Femur (tissue), 1 donor: Measurements from ENCODE around the gene WDR48.
"Not testable (repeated sequence)": the region's sequence is repeated elsewhere in the genome, so short reads cannot be mapped to it uniquely, and the experiment has no call there.

Experiments
- DNase-seq: peaks from one replicate; pipeline ENCODE4 v3.0.0-alpha.2; 2017

Gene WDR48

GRCh38 chr3:39051649-39052561, at the start of gene WDR48, which contains the start of gene SCN11A:
TSS of gene WDR48 (plus strand) at chr3:39052016. CDS start at chr3:39052026, 10 bp downstream.
TSS of gene SCN11A (minus strand) at chr3:39051944. CDS start at chr3:38950362, 101,582 bp downstream.
- DNase-seq = peak; percentile 97

- DNase-seq = no peak
Measured at GRCh38 chr3:39005295-39005694, 46.5 kb upstream of the WDR48 start.

- no peak for DNase-seq
Measured at GRCh38 chr3:39011191-39011736, 40.6 kb upstream of the WDR48 start.

GRCh38 chr3:39013289-39013688, 38.5 kb upstream of the WDR48 start:
- no peak for DNase-seq

GRCh38 chr3:39013921-39014509, 37.8 kb upstream of the WDR48 start:
- DNase-seq = no peak

- no peak for DNase-seq
Measured at GRCh38 chr3:39015418-39015817, 36.4 kb upstream of the WDR48 start.

- DNase-seq = no peak
Measured at GRCh38 chr3:39019299-39019698, 32.5 kb upstream of the WDR48 start.

- DNase-seq = no peak
Measured at GRCh38 chr3:39021029-39021428, 30.8 kb upstream of the WDR48 start.

GRCh38 chr3:39021465-39022285, 30.1 kb upstream of the WDR48 start:
- no peak for DNase-seq

- DNase-seq = no peak
Measured at GRCh38 chr3:39022286-39022630, 29.6 kb upstream of the WDR48 start.

- no peak for DNase-seq
Measured at GRCh38 chr3:39024497-39024896, 27.3 kb upstream of the WDR48 start.

GRCh38 chr3:39025222-39025970, 26.4 kb upstream of the WDR48 start:
- DNase-seq = no peak

- no peak for DNase-seq
Measured at GRCh38 chr3:39028546-39028945, 23.3 kb upstream of the WDR48 start.

- DNase-seq = no peak
Measured at GRCh38 chr3:39029556-39029955, 22.3 kb upstream of the WDR48 start.

GRCh38 chr3:39038165-39038564, 13.7 kb upstream of the WDR48 start:
- no peak for DNase-seq

GRCh38 chr3:39050029-39050428, 1.8 kb upstream of the WDR48 start:
- no peak for DNase-seq

GRCh38 chr3:39052583-39052982, 767 bp downstream of the WDR48 start:
- no peak for DNase-seq

GRCh38 chr3:39053696-39054095, 1.9 kb downstream of the WDR48 start:
- no peak for DNase-seq

GRCh38 chr3:39056151-39056550, 4.3 kb downstream of the WDR48 start:
- DNase-seq = no peak

GRCh38 chr3:39061228-39061627, 9.4 kb downstream of the WDR48 start:
- DNase-seq = not testable (repeated sequence)

- DNase-seq = no peak
Measured at GRCh38 chr3:39062180-39062579, 10.4 kb downstream of the WDR48 start.

GRCh38 chr3:39063143-39063542, 11.3 kb downstream of the WDR48 start:
- DNase-seq = no peak
